HG03060 (cell line): ENCODE data around the gene PGM5.

Source experiments
- ATAC-seq: cut with Tn5 transposase; IDR thresholded peaks from one replicate; pipeline ENCODE4 v1.9.1; 2021; ENCODE audit warnings: low read depth, moderate number of reproducible peaks; ENCODE audit not compliant: unreplicated experiment

The PGM5 gene

DNA sequence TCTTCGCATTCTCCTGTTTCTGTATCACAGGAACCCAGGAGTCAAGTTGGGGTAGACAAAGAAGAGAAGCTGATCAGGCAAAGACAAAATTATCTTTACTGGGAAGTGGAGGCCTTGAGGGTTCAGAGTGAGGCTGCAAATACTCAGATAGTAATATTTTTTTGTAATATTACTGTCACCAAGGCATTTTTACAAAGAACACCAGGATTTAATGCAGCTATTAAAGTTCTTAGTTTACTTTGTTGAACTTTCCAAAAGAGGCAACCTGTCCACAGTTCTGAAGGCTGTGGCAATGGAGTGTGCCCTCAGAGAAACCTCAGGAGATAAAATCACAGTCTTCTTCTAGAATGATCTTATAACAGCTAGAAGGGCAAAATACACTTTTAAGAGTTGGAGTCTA lies 74.9 kb downstream of the PGM5 start:
- no peak for ATAC-seq

DNA sequence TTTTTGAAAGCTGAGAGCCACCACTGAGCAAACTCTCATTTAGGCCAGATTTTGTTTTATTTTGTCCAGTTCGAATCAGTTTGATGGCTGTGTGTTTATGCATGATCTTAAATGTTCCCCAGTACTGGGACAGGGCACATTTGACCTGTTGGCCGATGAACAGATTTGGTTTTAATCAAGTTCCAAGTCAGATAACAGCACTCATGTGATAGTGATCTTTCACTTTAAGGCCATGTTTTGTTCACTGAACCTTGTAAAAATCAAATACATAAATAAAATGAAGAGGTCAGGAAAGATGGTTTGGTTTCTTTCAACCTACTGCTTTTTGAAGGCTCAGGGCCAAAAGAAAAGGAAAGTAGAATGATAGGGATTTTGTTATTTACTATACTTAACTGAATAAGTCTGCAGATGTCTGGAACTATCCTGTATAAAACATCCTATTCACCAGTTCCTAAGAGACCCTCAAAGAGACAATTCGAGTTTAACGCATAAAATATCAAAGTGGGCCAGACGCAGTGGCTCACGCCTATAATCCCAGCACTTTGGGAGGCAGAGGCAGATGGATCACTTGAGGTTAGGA lies 77.2 kb downstream of the PGM5 start:
- no peak for ATAC-seq

DNA sequence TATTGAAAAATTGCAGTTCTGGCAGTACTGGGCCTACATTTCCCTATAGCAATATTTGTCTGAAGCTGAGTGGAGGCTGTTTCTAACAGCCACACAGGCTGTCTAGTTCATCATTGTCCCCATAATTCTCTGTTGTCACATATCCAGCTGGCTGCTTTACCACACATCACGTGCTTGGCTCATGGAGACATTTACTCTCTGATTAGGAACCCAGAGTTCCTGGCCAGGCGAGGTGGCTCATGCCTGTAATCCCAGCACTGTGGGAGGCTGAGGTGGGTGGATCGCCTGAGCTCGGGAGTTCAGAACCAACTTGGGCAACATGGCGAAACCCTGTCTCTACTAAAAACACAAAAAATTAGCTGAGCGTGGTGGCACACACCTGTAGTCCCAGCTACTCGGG lies 81.4 kb downstream of the PGM5 start:
- no peak for ATAC-seq

DNA sequence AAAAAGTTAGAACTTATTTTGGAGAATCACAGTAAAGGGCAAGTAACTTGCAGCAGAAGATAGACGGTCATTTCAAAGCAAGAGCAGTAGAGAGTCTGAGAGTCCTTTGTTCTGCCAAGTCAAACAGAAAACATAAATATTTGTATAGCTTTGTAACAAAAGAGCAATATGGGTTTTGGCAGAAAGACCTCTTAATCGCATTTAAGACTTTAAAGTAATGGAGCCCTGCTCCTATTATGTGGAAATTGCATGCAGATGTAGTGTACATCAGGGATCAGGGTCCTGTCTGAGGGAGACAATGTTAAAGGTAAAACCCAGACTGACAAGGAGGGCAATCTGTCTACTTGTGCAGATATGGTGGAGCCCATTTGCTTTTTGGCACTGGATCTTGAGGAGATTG lies 87.2 kb downstream of the PGM5 start:
- ATAC-seq: no peak

DNA sequence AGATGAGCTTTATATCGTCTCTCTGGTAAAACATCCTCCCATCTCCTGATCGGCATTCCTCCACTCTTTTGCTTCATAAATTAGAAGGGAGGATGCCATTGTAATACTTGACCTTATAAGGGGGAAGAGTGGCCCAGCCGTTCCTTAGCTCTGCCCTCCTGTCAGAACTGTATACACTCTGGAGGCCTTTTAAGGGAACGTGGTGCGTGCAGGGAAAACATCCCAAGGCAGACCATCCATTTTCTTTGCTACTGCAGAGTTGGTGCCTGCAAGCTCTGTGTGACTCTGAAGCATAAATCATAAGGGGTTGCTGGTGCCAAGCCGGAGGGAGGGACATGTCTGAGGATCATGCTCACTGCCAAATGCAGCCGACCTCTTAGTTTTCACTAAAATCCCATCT lies 90.4 kb downstream of the PGM5 start:
- no peak for ATAC-seq

DNA sequence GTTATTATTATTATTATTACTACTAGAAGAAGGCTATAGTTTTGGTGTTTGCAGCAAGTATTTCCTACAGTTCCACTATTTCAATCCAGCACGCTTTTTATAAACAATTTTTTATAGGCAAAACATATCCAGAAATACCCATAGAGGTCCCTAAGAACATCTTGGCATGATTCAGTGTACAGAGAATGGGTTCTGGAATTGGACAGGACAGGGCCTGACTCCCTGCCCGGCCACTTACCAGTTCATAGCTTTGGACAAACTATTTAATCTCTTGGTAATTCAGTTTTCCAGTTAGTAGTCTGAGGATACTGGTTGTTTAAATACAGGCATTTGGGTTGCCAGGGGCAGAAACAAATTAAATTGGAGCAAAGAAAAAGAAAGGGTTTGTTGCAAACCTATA lies 91.2 kb downstream of the PGM5 start:
- ATAC-seq: no peak

DNA sequence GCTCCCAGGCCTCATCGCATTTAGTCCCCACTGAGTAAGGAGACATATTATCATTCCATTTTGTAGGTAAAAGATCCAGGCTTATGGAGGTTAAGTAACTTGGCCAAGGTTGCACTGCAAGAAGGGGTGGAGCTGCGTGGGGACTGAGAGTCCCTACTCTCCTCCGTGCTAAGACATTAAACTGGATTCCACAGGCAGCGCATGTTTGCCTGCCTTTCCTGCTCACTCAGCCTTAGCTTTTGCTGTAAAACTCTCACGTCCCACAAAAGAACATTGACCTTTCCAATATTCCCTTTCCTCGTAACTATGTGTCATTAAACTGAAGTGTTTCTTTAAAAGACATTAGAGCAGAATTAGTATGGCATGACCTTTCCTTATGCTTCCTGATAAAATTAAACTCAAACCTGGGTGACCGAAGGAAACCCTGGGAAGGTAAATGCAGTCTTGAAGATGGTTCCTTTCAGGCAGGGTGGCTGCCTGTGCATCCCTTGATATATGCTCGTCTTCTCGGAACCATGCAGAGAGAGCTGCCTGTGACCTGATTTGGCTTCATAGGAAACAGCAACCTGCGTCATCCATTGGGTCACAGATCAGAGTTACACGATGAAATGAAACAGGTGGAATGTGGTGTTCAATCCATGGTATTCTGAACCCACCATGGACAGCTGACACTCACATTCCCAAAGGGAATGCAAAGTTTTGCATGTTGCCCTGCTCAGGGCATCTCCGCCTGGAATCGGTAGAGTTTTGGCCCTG lies 98.3 kb downstream of the PGM5 start:
- no peak for ATAC-seq

DNA sequence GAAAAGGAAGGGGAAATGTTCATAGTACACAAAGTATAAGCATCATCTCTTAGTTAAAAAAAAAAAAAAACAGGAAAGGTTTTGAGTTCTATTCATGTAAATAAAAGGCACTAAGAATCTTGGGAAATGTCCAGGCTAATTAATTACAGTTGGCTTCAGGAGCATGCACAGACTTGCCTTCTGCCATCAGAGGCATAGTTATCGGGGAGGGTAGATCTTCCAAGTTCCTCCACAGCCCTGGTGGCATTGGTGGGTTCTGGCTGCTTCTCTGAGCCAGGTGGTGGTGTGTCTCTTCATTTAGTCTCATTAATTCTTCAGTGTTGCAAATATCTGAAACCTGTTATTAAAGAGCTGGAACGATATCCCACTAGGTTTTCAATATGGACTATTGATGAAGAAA lies 99.0 kb downstream of the PGM5 start:
- ATAC-seq: no peak

DNA sequence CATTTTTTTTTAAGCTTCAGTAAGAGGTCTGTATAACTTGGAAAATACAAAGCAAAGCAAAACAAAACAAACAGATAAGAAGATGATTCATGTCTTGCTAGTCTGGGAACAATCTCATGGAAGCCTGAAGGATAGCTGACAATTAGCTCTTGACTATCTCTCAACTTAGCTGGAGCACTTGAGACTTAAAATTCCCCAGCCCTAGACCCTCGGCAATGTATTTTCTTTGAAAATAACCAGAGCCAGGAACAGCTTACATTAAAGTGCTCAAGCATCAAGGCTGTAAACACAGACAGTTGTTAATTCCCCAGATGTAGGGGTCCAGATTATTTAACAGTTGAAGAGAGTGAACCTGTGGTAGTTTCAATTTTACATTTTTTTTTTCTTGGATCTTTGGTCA lies 101.4 kb downstream of the PGM5 start:
- no peak for ATAC-seq

DNA sequence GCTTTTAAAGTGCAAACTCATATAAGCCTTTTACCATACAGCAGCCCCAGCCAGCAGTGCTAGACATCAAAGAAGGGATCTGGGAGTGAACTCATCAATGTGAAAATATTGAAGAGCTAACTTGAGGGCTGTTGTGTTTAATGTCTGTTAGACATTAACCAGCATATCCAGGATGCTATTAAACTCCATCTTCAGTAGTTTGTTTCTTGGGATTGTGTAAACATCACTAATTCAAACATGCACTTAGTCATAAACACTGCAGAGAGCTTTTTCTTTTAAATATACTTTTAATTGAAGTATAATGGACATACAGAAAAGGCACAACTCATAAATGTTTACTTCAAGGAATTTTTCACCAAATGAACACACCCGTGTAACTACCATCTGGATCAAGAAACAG lies 102.5 kb downstream of the PGM5 start:
- ATAC-seq: no peak

DNA sequence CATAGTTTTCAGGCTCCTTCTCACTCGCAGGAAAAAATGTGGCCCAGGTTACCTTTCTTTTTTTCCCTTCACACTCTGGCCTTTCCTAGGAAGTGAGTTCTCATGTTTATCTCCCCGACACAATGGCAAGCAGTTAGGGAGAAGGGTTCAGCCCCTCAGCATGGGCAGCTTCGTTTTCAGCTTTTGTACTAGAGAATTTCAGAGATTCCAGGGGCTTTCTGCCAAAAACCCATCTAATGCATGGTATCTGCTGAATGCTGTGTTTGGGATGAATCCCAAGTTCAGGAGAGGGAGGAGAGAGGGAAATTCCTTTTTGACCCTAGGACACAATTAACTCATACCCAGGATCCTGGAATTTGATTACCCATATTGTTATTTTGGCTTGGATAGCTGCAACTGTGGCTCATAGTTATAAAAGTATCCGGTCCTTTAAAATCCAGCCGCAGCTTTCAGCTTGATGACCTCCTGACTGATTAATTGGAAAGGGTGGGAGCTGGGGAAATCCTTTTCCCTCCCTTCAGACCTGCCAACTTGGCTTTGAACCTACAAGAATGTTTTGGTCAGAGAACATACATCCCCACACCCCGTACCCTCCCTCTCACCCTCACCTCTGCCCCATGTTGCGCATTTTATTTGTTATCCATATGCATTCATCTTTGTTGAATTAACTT lies 105.8 kb downstream of the PGM5 start:
- ATAC-seq: no peak

DNA sequence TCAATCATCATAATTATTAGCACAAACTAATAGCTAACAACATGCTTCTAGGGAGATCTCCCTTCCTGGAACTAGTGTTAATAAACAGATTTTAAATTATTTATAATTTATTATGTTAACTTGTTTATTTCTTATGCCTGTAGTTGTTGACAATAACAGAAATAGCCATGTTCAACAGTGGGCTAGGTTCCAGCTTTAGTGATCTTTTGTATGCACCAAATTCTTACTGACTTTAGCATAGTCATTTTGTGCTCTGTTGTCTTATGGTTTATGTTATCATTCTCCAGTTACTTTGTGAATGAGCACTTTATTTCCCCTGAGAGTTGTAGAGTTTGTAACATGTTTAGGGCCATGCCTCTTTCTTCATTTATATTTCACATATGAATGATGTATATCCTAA lies 113.7 kb downstream of the PGM5 start:
- no peak for ATAC-seq

DNA sequence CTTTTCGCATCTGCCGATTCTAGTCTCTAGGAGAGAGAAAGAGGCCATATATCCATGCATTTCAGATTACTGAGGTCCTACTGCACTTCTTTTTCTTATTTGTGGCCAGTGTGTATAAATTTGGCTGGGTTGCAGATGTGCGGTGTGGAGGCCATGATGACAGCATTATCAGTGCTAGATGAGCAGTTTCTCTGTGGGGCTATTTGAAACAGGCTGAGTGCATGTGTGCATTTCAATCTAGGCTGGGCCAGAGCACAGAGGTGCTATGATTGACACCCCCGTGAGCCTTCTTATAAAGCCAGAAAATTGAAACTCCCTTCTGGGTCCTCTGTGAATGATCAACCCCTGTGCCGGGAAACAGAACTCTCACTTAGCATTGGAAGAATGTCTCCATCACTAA lies 114.2 kb downstream of the PGM5 start:
- ATAC-seq: no peak

DNA sequence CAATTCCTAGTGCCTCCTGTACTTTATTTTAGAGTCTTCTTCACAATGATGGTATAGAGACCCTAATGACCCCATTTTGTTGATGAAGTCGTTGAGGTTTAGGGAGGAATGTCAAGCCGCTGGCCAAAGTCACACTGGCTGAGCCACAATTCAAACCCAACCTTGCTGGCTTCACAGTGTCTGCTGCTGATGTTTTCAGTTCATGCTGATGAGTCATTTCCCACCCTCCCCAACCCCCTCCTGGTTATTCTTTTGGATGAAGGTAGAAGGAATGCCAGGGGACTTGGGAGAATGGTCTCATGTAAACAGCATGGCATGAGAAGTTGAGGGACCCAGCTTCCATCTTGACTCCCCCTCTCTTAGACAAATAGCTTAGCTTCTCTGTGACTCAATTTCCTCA lies 115.7 kb downstream of the PGM5 start:
- ATAC-seq: no peak

DNA sequence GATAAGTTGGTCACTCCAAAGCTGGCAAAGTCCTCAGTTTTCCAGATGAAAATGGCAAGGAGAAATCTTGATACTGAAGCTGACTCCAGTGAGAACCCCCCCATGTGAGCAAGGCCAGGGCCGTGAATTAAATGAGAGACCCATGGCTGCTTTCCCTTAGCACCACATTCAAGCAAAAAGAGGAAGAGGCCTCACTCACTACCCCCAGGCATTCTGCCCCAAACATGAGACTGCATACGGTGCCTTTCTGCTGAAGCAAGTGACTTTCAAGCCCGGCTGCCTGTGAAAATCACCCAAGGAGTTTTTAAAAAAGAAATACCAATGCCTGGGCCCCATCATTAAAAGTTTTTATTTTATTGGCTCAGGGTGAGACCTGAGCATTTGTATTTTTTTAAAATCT lies 117.4 kb downstream of the PGM5 start:
- ATAC-seq: no peak

DNA sequence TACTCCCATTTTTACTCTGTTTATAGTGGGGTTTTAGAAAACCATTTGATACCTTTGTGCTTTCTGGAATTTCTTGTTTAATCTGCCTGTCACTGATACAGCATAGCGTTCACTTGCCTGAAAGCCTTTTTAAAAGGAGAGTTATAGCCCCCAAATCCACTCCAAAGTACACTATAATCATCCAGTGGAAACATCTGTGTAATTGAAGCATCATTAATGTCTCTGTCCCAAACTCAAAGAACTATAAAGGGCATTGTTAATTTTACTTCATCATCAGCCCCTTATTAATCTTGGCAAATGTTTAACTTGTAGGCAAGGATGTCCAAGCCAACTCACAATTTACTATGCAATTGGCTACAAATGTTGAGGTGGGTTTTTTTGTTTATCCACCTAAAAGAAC lies 120.0 kb downstream of the PGM5 start:
- no peak for ATAC-seq

DNA sequence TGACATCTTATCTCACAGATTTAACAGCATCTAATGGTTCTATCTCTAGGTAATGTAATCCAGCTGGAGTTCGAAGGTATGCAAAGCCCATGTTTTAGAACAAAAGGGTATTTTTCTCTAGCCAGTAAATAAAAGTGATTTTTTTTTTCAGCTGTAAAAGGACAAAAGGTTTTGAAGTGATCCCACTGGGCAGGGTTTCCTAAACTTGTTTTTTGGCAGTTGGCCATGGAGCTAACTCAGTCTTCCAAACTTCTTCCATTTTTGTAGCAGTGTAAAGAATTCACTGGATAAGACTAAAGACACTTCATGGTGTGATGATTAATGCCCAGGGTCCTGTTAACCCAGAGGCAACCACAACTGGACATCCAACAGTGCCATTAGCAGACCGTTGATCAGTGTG lies 120.4 kb downstream of the PGM5 start:
- no peak for ATAC-seq

DNA sequence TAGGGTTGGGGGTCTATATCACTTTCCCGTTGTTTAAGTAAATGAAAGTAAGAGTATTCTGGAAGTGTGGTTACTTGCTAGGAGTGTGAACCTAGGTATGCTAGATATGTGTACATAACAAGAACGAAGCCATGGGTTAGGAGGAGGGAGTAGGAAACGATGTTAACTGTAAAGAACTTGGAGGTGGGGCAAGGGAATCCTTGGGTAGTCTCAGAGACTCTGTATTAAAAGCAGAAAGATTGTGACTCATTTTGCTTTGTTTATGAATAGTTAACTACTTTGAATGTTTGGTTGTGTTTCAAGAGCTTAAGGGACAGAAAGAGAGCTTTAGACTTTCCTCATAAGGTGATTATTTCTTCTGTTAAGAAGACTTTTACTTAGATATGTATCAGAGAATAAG lies 124.4 kb downstream of the PGM5 start:
- ATAC-seq: no peak

DNA sequence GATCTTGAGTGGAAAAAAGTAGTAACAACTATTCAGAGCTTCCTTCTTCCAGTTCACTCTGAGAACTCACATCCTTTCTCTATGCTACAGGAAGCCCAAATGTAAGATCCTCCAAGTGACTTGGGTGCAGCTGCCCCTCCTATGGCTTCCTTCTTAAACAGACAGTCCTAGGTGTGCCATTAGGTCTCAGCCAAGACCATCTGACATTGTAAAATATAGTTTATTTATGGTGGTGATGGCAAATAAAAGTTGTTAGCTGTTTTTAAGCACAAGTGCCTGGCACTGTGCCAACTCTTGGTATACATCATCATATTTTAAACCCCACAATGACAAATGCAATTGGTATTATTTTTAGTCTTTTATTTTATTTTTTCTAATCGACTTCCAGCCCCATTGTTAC lies 126.1 kb downstream of the PGM5 start:
- ATAC-seq: no peak

DNA sequence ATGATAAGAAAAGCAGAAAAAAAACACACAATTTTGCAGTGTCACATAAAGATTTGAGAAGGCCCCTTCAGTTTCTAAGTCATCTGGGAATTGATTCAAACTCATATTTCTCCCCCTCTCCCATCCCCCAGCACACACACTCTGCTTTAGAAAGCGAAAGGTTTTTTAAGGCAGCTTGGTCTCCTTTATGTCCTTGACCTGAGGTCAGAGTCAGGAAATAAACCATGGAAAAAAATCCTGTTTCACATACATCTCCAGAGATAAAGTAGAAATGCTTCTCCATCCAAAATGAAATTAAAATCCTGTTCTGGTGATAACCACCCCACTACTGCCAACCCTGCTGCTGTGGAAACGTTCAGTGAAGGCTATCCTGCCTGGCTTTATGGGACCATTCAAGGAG lies 131.7 kb downstream of the PGM5 start:
- ATAC-seq: no peak

DNA sequence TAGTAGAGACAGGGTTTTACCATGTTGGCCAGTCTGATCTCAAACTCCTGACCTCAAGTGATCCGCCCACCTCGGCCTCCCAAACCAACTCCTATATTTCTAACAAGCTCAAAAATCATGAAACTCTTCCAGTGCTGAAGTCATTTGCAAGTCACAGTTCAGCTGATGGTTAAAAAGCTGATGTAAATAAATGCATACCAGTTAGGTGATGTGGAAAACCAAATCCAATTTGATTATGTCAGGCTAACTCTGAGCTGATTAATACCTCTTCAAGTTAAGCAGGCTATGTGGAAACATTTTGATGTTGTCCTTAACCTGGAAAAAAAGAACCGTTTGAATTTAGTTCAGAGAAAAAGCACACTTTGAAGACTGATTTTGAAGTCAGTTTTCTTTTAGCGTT lies 133.2 kb downstream of the PGM5 start:
- ATAC-seq: no peak

DNA sequence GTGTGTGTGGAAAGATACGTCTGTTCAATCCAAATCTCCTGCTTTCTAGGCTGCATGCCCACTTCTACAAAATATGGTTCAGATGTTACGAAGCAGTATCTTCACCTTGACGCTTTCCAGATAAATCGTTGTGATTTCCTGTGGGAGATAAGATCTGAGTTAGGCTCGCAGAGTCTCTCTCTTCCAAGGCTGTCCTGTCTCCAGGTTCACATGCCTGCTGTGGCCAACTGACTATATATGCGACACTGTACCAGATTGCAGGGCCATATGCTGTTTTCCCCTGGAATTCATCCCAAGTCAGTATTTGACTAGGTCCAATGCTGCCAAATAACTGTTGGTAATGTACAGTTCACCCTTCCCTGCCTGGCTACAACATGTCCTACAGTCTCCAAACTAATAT lies 136.4 kb downstream of the PGM5 start:
- no peak for ATAC-seq
